ENCODE measurements around the gene MAP3K1. TPM values are rescaled to one million over a fixed set of nuclear protein-coding genes. Genes with fewer than 3 reads are reported as not detected.

Gene MAP3K1
- total and polyA plus RNA-seq, 5 donors: 2.7 to 9.0 (median 7.9) TPM

GRCh38 chr5:56845904-56846480 lies 30.6 kb downstream of the MAP3K1 start:
- Histone ChIP-seq H3K27me3 (ENCODE audit: control insufficient read depth, insufficient read depth) (no peaks in the 10 kb centered on the region), H3K4me1 (ENCODE audit: control insufficient read depth, insufficient read depth, low read length) (peaks cover 5% of the 10 kb centered on the region), H3K4me3 (ENCODE audit: low read length) (no peak overlapping the region), H3K9me3 (ENCODE audit: control insufficient read depth, low read length) (no peaks in the 10 kb centered on the region), H3K27ac (ENCODE audit: low read length) (no peak overlapping the region)
- WGBS: 63% methylated on average over 3 of the region's 3 CpGs
- ATAC-seq (no peak), DNase-seq (no peak)
- intact Hi-C loops (cut with DNase I): no loop called here

GRCh38 chr5:56848206-56848605 lies 32.9 kb downstream of the MAP3K1 start:
- Histone ChIP-seq H3K4me3 (ENCODE audit: low read length) (no peak overlapping the region), H3K27me3 (ENCODE audit: control insufficient read depth, insufficient read depth) (no peaks in the 10 kb centered on the region), H3K4me1 (ENCODE audit: control insufficient read depth, insufficient read depth, low read length) (peaks cover 6% of the 10 kb centered on the region), H3K9me3 (ENCODE audit: control insufficient read depth, low read length) (no peaks in the 10 kb centered on the region), H3K27ac (ENCODE audit: low read length) (no peak overlapping the region)
- intact Hi-C loops (cut with DNase I): no loop called here
- 76% methylated on average over 1 of the region's 1 CpG for WGBS
- ATAC-seq (peak in 1 of 2 donors; percentile 23), DNase-seq (no peak)

GRCh38 chr5:56849671-56850070 lies 34.3 kb downstream of the MAP3K1 start:
- peak overlapping the region; percentile 45 for H3K27ac ChIP-seq (ENCODE audit: low read length)
- no peaks in the 10 kb centered on the region for H3K27me3 ChIP-seq (ENCODE audit: control insufficient read depth, insufficient read depth)
- no peak overlapping the region for H3K4me3 ChIP-seq (ENCODE audit: low read length)
- intact Hi-C loops (cut with DNase I): no loop called here
- 88% methylated on average over 2 of the region's 2 CpGs for WGBS
- no peaks in the 10 kb centered on the region for H3K9me3 ChIP-seq (ENCODE audit: control insufficient read depth, low read length)
- ATAC-seq (no peak), DNase-seq (no peak)
- H3K4me1 ChIP-seq (ENCODE audit: control insufficient read depth, insufficient read depth, low read length): peaks cover 8% of the 10 kb centered on the region

- no peak overlapping the region for H3K27ac ChIP-seq (ENCODE audit: low read length)
- ATAC-seq (no peak), DNase-seq (no peak)
- H3K4me1 ChIP-seq (ENCODE audit: control insufficient read depth, insufficient read depth, low read length): peaks cover 9% of the 10 kb centered on the region
- WGBS: 91% methylated on average over 2 of the region's 2 CpGs
- no peaks in the 10 kb centered on the region for H3K27me3 ChIP-seq (ENCODE audit: control insufficient read depth, insufficient read depth)
- H3K9me3 ChIP-seq (ENCODE audit: control insufficient read depth, low read length): no peaks in the 10 kb centered on the region
- intact Hi-C loops (cut with DNase I): no loop called here
- H3K4me3 ChIP-seq (ENCODE audit: low read length): no peak overlapping the region
Observed at GRCh38 chr5:56850423-56850822, 35.1 kb downstream of the MAP3K1 start.

GRCh38 chr5:56851258-56851941 lies 36.1 kb downstream of the MAP3K1 start:
- no peak overlapping the region for H3K27ac ChIP-seq (ENCODE audit: low read length)
- ATAC-seq (peak; percentile 70 to 71), DNase-seq (no peak)
- H3K4me1 ChIP-seq (ENCODE audit: control insufficient read depth, insufficient read depth, low read length): peaks cover 9% of the 10 kb centered on the region
- no peaks in the 10 kb centered on the region for H3K9me3 ChIP-seq (ENCODE audit: control insufficient read depth, low read length)
- H3K4me3 ChIP-seq (ENCODE audit: low read length): no peak overlapping the region
- WGBS: 32% methylated on average over 6 of the region's 6 CpGs
- H3K27me3 ChIP-seq (ENCODE audit: control insufficient read depth, insufficient read depth): no peaks in the 10 kb centered on the region
- intact Hi-C loops (cut with DNase I): no loop called here

- Histone ChIP-seq H3K27me3 (ENCODE audit: control insufficient read depth, insufficient read depth) (no peaks in the 10 kb centered on the region), H3K4me3 (ENCODE audit: low read length) (no peak overlapping the region), H3K9me3 (ENCODE audit: control insufficient read depth, low read length) (no peaks in the 10 kb centered on the region), H3K27ac (ENCODE audit: low read length) (no peak overlapping the region), H3K4me1 (ENCODE audit: control insufficient read depth, insufficient read depth, low read length) (peaks cover 9% of the 10 kb centered on the region)
- intact Hi-C loops (cut with DNase I): no loop called here
- peak in 1 of 2 donors; percentile 15 for ATAC-seq
- whole genome bisulfite sequencing: 29% methylated on average over 3 of the region's 3 CpGs
- no peak for DNase-seq
Observed at GRCh38 chr5:56852228-56853000, 37.1 kb downstream of the MAP3K1 start.

GRCh38 chr5:56853698-56854097 lies 38.3 kb downstream of the MAP3K1 start:
- 68% methylated on average over 4 of the region's 4 CpGs for WGBS
- no peak for DNase-seq
- intact Hi-C loops (cut with DNase I): no loop called here
- Histone ChIP-seq H3K4me3 (ENCODE audit: low read length) (no peak overlapping the region), H3K27me3 (ENCODE audit: control insufficient read depth, insufficient read depth) (no peaks in the 10 kb centered on the region), H3K4me1 (ENCODE audit: control insufficient read depth, insufficient read depth, low read length) (peaks cover 9% of the 10 kb centered on the region), H3K27ac (ENCODE audit: low read length) (no peak overlapping the region), H3K9me3 (ENCODE audit: control insufficient read depth, low read length) (no peaks in the 10 kb centered on the region)
- ATAC-seq: no peak

GRCh38 chr5:56854920-56855319 lies 39.6 kb downstream of the MAP3K1 start:
- H3K4me3 ChIP-seq (ENCODE audit: low read length): no peak overlapping the region
- peaks cover 9% of the 10 kb centered on the region for H3K4me1 ChIP-seq (ENCODE audit: control insufficient read depth, insufficient read depth, low read length)
- no peaks in the 10 kb centered on the region for H3K9me3 ChIP-seq (ENCODE audit: control insufficient read depth, low read length)
- ATAC-seq (no peak), DNase-seq (no peak)
- no peak overlapping the region for H3K27ac ChIP-seq (ENCODE audit: low read length)
- intact Hi-C loops (cut with DNase I): no loop called here
- H3K27me3 ChIP-seq (ENCODE audit: control insufficient read depth, insufficient read depth): no peaks in the 10 kb centered on the region
- 74% methylated on average over 1 of the region's 1 CpG for WGBS

- ATAC-seq (no peak), DNase-seq (no peak)
- intact Hi-C loops (cut with DNase I): no loop called here
- H3K4me1 ChIP-seq (ENCODE audit: control insufficient read depth, insufficient read depth, low read length): peaks cover 5% of the 10 kb centered on the region
- WGBS: 58% methylated on average over 5 of the region's 5 CpGs
- H3K27me3 ChIP-seq (ENCODE audit: control insufficient read depth, insufficient read depth): no peaks in the 10 kb centered on the region
- no peak overlapping the region for H3K27ac ChIP-seq (ENCODE audit: low read length)
- H3K4me3 ChIP-seq (ENCODE audit: low read length): no peak overlapping the region
- H3K9me3 ChIP-seq (ENCODE audit: control insufficient read depth, low read length): no peaks in the 10 kb centered on the region
Observed at GRCh38 chr5:56856541-56857178, 41.3 kb downstream of the MAP3K1 start.

- Histone ChIP-seq H3K27ac (ENCODE audit: low read length) (no peak overlapping the region), H3K9me3 (ENCODE audit: control insufficient read depth, low read length) (no peaks in the 10 kb centered on the region), H3K4me1 (ENCODE audit: control insufficient read depth, insufficient read depth, low read length) (peaks cover 3% of the 10 kb centered on the region), H3K4me3 (ENCODE audit: low read length) (no peak overlapping the region), H3K27me3 (ENCODE audit: control insufficient read depth, insufficient read depth) (no peaks in the 10 kb centered on the region)
- WGBS: 85% methylated on average over 2 of the region's 2 CpGs
- DNase-seq (no peak), ATAC-seq (no peak)
- intact Hi-C loops (cut with DNase I): no loop called here
Observed at GRCh38 chr5:56858777-56859442, 43.6 kb downstream of the MAP3K1 start.

All from right cardiac atrium (tissue), 5 donors.